ENCODE data around the gene CELSR1. TPM values are rescaled to one million over a fixed set of nuclear protein-coding genes. Genes with fewer than 3 reads are reported as not detected.

The CELSR1 gene
- total RNA-seq, 1 donor from 2014 or later = 27.9 TPM

DNA sequence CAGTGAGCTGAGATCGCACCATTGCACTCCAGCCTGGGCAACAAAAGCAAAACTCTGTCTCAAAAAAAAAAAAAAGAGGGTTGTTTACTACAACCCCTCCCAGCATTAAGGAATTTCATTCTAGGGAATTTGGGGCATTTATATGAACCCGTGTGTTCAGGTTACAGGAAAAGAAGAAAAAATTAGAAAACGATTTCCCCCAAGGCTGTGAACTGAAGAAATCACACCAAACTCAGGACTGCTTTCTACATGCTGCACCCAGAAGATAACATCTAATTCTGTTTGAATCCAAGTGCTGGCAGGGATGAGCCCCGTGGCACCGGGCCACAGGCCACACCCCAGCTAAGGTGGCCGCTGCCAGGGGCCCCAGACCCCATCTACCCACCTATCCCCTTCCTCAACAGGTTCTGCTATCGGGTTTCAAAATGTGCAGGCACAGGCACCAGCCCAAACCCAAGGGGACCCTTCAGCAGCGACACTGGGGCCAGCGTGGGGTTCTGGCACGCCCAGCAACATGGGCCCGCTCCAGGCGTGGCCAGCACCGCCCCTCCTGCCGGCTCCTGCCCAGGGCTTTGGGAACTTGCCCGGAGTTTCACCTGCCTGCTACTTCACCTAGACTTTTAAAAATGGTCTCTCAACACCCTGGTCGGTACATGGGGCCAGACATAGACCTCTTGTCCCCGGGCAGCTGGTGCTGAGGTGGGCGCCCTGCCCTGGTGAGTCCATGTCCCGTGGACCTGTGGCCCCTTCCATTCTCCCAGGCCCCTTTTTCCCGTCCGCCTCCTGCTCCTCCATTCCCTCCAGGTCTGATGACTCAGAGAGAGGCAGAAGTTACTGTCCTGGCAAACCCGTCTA is 11.8 kb downstream of the CELSR1 start:
- Mint-ChIP-seq H3K4me1 (ENCODE audit: low read depth) (peaks cover 36% of the 10 kb centered on the region), H3K4me3 (ENCODE audit: unreplicated experiment) (no peak overlapping the region), H3K27me3 (ENCODE audit: low read depth) (no peaks in the 10 kb centered on the region), H3K9me3 (ENCODE audit: low read depth) (no peaks in the 10 kb centered on the region), H3K27ac (ENCODE audit: unreplicated experiment) (peak overlapping the region; percentile 94), H3K36me3 (ENCODE audit: low read depth) (peaks cover 1% of the 10 kb centered on the region)
- no peak for TF ChIP-seq CTCF (IDR thresholded peaks at IDR 0.05)
- DNase-seq (ENCODE audit: low spot score) = no peak

- peak; percentile 62 for DNase-seq (ENCODE audit: low spot score)
- Mint-ChIP-seq H3K27ac (ENCODE audit: unreplicated experiment) (no peak overlapping the region), H3K4me3 (ENCODE audit: unreplicated experiment) (no peak overlapping the region), H3K27me3 (ENCODE audit: low read depth) (no peaks in the 10 kb centered on the region), H3K4me1 (ENCODE audit: low read depth) (peaks cover 32% of the 10 kb centered on the region), H3K9me3 (ENCODE audit: low read depth) (no peaks in the 10 kb centered on the region), H3K36me3 (ENCODE audit: low read depth) (peaks cover 1% of the 10 kb centered on the region)
- no peak for TF ChIP-seq CTCF (IDR thresholded peaks at IDR 0.05)
Observed at GRCh38 chr22:46524203-46524740, 13.1 kb downstream of the CELSR1 start.

- peaks cover 24% of the 10 kb centered on the region for H3K4me1 Mint-ChIP-seq (ENCODE audit: low read depth)
- H3K27me3 Mint-ChIP-seq (ENCODE audit: low read depth) = no peaks in the 10 kb centered on the region
- no peak for TF ChIP-seq CTCF (IDR thresholded peaks at IDR 0.05)
- H3K4me3 Mint-ChIP-seq (ENCODE audit: unreplicated experiment) = no peak overlapping the region
- H3K27ac Mint-ChIP-seq (ENCODE audit: unreplicated experiment) = no peak overlapping the region
- no peaks in the 10 kb centered on the region for H3K9me3 Mint-ChIP-seq (ENCODE audit: low read depth)
- DNase-seq (ENCODE audit: low spot score) = no peak
- H3K36me3 Mint-ChIP-seq (ENCODE audit: low read depth) = no peaks in the 10 kb centered on the region
Observed at GRCh38 chr22:46522797-46523196, 14.6 kb downstream of the CELSR1 start.

DNA sequence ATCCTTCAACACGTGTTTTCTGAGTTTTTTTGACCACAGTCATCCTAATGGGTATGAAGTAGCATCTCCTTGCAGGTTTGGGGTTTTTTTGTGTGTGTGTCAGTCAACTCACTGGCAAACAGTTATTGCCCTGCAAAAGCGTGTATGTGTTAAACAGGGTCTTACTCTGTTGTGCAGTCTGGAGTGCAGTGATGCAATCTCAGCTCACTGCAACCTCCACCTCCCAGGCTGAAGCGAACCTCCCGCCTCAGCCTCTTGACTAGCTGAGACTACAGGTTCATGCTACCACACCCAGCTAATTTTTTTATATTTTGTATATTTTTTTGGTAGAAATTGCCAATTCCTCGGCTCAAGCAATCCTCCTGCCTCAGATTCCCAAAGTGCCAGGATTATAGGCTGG is 15.4 kb downstream of the CELSR1 start:
- H3K27me3 Mint-ChIP-seq (ENCODE audit: low read depth) = no peaks in the 10 kb centered on the region
- H3K27ac Mint-ChIP-seq (ENCODE audit: unreplicated experiment) = no peak overlapping the region
- H3K9me3 Mint-ChIP-seq (ENCODE audit: low read depth) = no peaks in the 10 kb centered on the region
- no peak overlapping the region for H3K4me3 Mint-ChIP-seq (ENCODE audit: unreplicated experiment)
- peaks cover 23% of the 10 kb centered on the region for H3K4me1 Mint-ChIP-seq (ENCODE audit: low read depth)
- DNase-seq (ENCODE audit: low spot score) = no peak
- no peaks in the 10 kb centered on the region for H3K36me3 Mint-ChIP-seq (ENCODE audit: low read depth)
- no peak for TF ChIP-seq CTCF (IDR thresholded peaks at IDR 0.05)

GRCh38 chr22:46520880-46521279 is 16.5 kb downstream of the CELSR1 start:
- H3K27me3 Mint-ChIP-seq (ENCODE audit: low read depth) = no peaks in the 10 kb centered on the region
- TF ChIP-seq CTCF (IDR thresholded peaks at IDR 0.05) = no peak
- H3K27ac Mint-ChIP-seq (ENCODE audit: unreplicated experiment) = no peak overlapping the region
- H3K4me3 Mint-ChIP-seq (ENCODE audit: unreplicated experiment) = no peak overlapping the region
- no peaks in the 10 kb centered on the region for H3K9me3 Mint-ChIP-seq (ENCODE audit: low read depth)
- H3K4me1 Mint-ChIP-seq (ENCODE audit: low read depth) = peaks cover 12% of the 10 kb centered on the region
- no peaks in the 10 kb centered on the region for H3K36me3 Mint-ChIP-seq (ENCODE audit: low read depth)
- no peak for DNase-seq (ENCODE audit: low spot score)
